Panc1 (cell line): ENCODE results near the gene DELE1. TPM values are rescaled to one million over a fixed set of nuclear protein-coding genes. Genes with fewer than 3 reads are reported as not detected.

Source experiments
- ATAC-seq: fragments of 200-7000 bp; cut with Tn5 transposase; 2 replicates; pipeline ENCODE4 v1.9.1; 2020; ENCODE audit warnings: mild to moderate bottlenecking, moderate library complexity
- BruUV-seq: library from RNA; stranded (reverse); fragments of 400-500 nt; replicated peaks from 2 replicates; lab custom pipeline; 2021; lab: Mats Ljungman, UMichigan
- CTCF ChIA-PET: fragments of 300-600 bp; sonication (Branson Sonifier 250); formaldehyde crosslinking; loops from one replicate; lab custom pipeline; 2022; ENCODE audit warnings: antibody characterized with exemption; lab: Charles Lee
- POLR2A ChIA-PET: fragments of 300-600 bp; sonication (Branson Sonifier 250); formaldehyde crosslinking; loops from one replicate; lab custom pipeline; 2022; ENCODE audit warnings: antibody characterized with exemption; lab: Charles Lee
- DNase-seq: peaks from one replicate; pipeline ENCODE4 v3.0.0-alpha.2; 2010; ENCODE audit warnings: low read depth, low spot score
- H3K27ac ChIP-seq: 2 replicates; pipeline ENCODE4 v1.5.1; 2011; ENCODE audit warnings: mild to moderate bottlenecking, low read length, inconsistent platforms
- H3K27me3 ChIP-seq: fragments of 200-500 bp; sonication (Bioruptor generic); 2 replicates; pipeline ENCODE4 v1.6.0; 2014; ENCODE audit warnings: low read length, inconsistent platforms; ENCODE audit not compliant: control insufficient read depth, insufficient read depth
- H3K36me3 ChIP-seq: fragments of 200-500 bp; sonication (Bioruptor generic); 2 replicates; pipeline ENCODE4 v1.5.1; 2014; ENCODE audit warnings: inconsistent platforms, mild to moderate bottlenecking, low read length, moderate library complexity; ENCODE audit not compliant: control insufficient read depth, insufficient read depth
- H3K4me1 ChIP-seq: 2 replicates; pipeline ENCODE4 v1.5.1; 2011; ENCODE audit warnings: inconsistent platforms, mild to moderate bottlenecking, low read length, moderate library complexity; ENCODE audit not compliant: control insufficient read depth, insufficient read depth
- H3K4me3 ChIP-seq, 2 experiments: 2 replicates each; pipeline ENCODE4 v1.5.1; 2011 to 2012; ENCODE audit warnings: low read depth in 2 of 2, low read length in 2 of 2, mild to moderate bottlenecking in 2 of 2, inconsistent platforms in 1 of 2, moderate library complexity in 1 of 2
- H3K9me3 ChIP-seq: fragments of 200-500 bp; sonication (Bioruptor generic); 2 replicates; pipeline ENCODE4 v1.5.1; 2014; ENCODE audit warnings: low read depth, mild to moderate bottlenecking, inconsistent platforms, low read length, moderate library complexity; ENCODE audit not compliant: control insufficient read depth, insufficient read depth
- CTCF ChIP-seq: fragments of 450-650 bp; IDR thresholded peaks from 2 replicates; pipeline ENCODE4 v1.5.1; 2017; ENCODE audit warnings: mild to moderate bottlenecking
- POLR2AphosphoS5 ChIP-seq: IDR thresholded peaks from 2 replicates; pipeline ENCODE4 v1.6.1; 2012; ENCODE audit warnings: mild to moderate bottlenecking, low read depth, low read length, moderate library complexity
- REST ChIP-seq, 2 experiments: IDR thresholded peaks; 2 replicates each; pipeline ENCODE4 v1.6.1; 2011 to 2012; ENCODE audit warnings: low read depth in 2 of 2, control low read depth in 1 of 2, low read length in 1 of 2, mild to moderate bottlenecking in 1 of 2, moderate library complexity in 1 of 2; ENCODE audit not compliant: insufficient read depth in 1 of 2
- SIN3A ChIP-seq: IDR thresholded peaks from 2 replicates; pipeline ENCODE4 v1.6.1; 2012; ENCODE audit warnings: low read depth, mild to moderate bottlenecking, low read length, moderate library complexity, borderline replicate concordance; ENCODE audit not compliant: insufficient read depth
- TCF7L2 ChIP-seq: IDR thresholded peaks from 2 replicates; pipeline ENCODE4 v1.6.1; 2011; ENCODE audit warnings: mild to moderate bottlenecking, low read depth, low read length, inconsistent platforms
- in situ Hi-C: cut with HindIII; loops from 2 replicates; pipeline ENCODE4 v1.10.0; 2016; ENCODE audit warnings: low sequenced_read_pairs, low pct_unique_long_range_greater_than_20kb
- intact Hi-C: fragments of 100-400 bp; cut with micrococcal nuclease; formaldehyde crosslinking; loops from one replicate; pipeline ENCODE4 v1.10.0; 2022; ENCODE audit not compliant: unreplicated experiment
- total RNA-seq: library from RNA; stranded (reverse); gene quantifications from one replicate; pipeline ENCODE4 v1.2.1, GENCODE V29; 2021; ENCODE audit not compliant: unreplicated experiment

DELE1 gene
- total RNA-seq, 1 experiment from 2014 or later, result 78.4 TPM

GRCh38 chr5:141883184-141883891 is 40.3 kb upstream of the DELE1 start:
- Histone ChIP-seq H3K4me3 (no peak overlapping the region), H3K27me3 (peaks cover 16% of the 10 kb centered on the region), H3K4me1 (no peaks in the 10 kb centered on the region), H3K27ac (no peak overlapping the region), H3K36me3 (no peaks in the 10 kb centered on the region), H3K9me3 (no peaks in the 10 kb centered on the region)
- in situ Hi-C loops (no loop called here), intact Hi-C loops (no loop called here)
- ATAC-seq (no peak), DNase-seq (no peak)
- POLR2A ChIA-PET, result interaction anchor here (0.7 kb wide), 1 partner anchor 156 kb away, joined by 8 read pairs; no protein-coding TSS in a partner anchor
- BruUV-seq, result no TSS peak
- TF ChIP-seq SIN3A, result no peak
- no peak for TF ChIP-seq POLR2AphosphoS5
- TF ChIP-seq REST (IDR thresholded peaks at IDR 0.05; ENCODE audit: insufficient read depth in 1 of 2, low read depth in 2 of 2, low read length in 1 of 2), result peak; percentile 93 to 95
- CTCF ChIA-PET, result interaction anchor here (0.6 kb wide), 1 partner anchor 8 kb away, joined by 3 read pairs; no protein-coding TSS in a partner anchor

GRCh38 chr5:141883892-141884318 is 39.8 kb upstream of the DELE1 start:
- Histone ChIP-seq H3K36me3 (no peaks in the 10 kb centered on the region), H3K27me3 (peaks cover 16% of the 10 kb centered on the region), H3K4me3 (no peak overlapping the region), H3K4me1 (no peaks in the 10 kb centered on the region), H3K27ac (no peak overlapping the region), H3K9me3 (no peaks in the 10 kb centered on the region)
- DNase-seq, result no peak
- POLR2A ChIA-PET, result no interaction called here
- no peak for ATAC-seq
- intact Hi-C loops, result no loop called here
- CTCF ChIA-PET, result interaction anchor here (1.0 kb wide), 1 partner anchor 77 kb away, joined by 3 read pairs; no protein-coding TSS in a partner anchor
- in situ Hi-C loops, result no loop called here
- no peak for TF ChIP-seq POLR2AphosphoS5
- no peak for TF ChIP-seq CTCF
- no peak for TF ChIP-seq SIN3A
- no peak for TF ChIP-seq REST (IDR thresholded peaks at IDR 0.05; ENCODE audit: insufficient read depth in 1 of 2, low read depth in 2 of 2, low read length in 1 of 2)
- TF ChIP-seq TCF7L2, result no peak
- BruUV-seq, result no TSS peak
